HG03097 (cell line): ENCODE results near the gene BRMS1L.
"Not testable (repeated sequence)": the region's sequence is repeated elsewhere in the genome, so short reads cannot be mapped to it uniquely, and the experiment has no call there.

Experiments
- ATAC-seq: cut with Tn5 transposase; IDR thresholded peaks from one replicate; pipeline ENCODE4 v1.9.1; 2021; ENCODE audit not compliant: unreplicated experiment, low FRiP score

BRMS1L gene, protein sequence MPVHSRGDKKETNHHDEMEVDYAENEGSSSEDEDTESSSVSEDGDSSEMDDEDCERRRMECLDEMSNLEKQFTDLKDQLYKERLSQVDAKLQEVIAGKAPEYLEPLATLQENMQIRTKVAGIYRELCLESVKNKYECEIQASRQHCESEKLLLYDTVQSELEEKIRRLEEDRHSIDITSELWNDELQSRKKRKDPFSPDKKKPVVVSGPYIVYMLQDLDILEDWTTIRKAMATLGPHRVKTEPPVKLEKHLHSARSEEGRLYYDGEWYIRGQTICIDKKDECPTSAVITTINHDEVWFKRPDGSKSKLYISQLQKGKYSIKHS

DNA sequence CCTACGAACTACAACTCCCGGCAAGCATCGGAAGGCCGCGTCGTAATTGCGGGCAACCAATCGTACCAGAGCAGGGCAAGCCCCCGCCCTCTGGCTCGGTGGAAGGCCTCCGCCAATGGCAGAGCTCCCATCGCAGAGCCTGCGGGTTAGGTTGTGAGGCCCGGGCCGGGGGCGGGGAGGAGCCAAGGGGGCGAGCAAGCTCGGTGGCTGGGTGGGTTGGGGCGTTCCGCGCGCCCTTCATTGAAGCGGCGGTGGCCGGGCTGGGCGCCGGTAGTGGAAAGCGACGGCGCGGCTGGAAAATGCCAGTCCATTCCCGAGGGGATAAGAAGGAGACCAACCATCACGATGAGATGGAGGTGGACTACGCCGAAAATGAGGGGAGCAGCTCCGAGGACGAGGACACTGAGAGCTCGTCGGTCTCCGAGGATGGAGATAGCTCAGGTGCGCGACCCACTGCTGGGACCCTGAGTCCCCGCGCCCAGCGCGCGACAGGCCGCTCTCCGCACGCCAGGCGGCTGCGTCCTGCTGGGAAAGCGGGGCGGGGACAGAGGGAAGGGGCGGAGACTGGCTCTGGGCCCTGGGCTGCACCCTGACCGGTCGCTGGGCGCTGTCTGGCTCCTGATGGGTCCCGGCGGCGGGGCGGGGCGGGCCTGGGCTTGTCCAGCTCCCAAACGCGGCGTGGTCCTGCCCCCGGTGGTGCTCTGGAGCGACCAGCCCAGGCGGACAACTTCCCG, at the start of gene BRMS1L:
Gene BRMS1L (plus strand): TSS at position 121 of the 734 bp plus-strand sequence. CDS start 179 bp downstream, at position 300.
- ATAC-seq: peak; percentile 98

DNA sequence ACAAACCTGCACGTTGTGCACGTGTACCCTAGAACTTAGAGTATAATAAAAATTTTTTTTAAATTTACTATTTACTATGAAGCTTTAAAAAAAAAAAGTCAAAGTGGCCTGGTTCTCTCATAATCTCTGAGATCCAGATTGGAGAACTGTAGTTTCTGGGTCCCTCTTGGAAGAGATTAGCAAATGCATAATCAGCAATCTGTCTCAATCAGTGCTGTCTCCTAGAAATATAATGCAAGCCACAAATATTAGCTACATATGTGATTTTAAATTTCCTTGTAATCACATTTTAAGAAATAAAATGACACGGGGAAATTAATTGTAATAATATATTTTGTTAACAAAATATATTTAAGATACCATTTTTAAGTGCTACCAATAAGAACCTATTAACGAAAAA, 49.3 kb upstream of the BRMS1L start:
- ATAC-seq: no peak

DNA sequence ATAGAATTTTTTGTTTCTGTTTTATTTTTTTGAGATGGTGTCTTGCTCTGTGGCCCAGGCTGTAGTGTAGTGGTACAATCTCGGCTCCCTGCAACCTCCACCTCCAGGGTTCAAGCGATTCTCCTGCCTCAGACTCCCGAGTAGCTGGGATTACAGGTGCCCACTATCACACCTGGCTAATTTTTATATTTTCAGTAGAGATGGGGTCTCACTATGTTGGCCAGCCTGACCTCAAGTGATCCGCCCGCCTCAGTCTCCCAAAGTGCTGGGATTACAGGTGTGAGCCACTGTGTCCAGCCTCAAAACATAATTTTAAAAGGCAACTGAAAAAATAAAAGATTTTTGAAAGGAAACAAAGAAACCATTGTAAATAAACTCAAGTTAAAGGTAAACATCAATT, 48.6 kb upstream of the BRMS1L start:
- ATAC-seq: not testable (repeated sequence)

DNA sequence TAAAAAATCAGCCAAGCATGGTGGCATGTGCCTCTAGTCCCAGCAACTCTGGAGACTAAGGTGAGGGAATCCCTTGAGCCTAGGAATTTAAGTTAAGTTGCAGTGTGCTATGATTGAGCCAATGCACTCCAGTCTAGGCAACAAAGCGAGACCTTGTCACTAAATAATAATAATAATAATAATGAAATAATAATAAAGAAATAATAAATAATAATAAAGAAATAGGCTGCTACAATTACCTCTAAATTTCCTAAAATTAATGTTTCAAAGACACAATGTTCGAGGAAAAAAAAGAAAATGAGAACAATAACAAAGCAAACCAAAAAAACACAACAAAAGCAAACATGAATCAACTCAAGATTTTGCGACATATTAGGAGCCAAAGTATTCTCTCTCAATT, 46.8 kb upstream of the BRMS1L start:
- no peak for ATAC-seq

DNA sequence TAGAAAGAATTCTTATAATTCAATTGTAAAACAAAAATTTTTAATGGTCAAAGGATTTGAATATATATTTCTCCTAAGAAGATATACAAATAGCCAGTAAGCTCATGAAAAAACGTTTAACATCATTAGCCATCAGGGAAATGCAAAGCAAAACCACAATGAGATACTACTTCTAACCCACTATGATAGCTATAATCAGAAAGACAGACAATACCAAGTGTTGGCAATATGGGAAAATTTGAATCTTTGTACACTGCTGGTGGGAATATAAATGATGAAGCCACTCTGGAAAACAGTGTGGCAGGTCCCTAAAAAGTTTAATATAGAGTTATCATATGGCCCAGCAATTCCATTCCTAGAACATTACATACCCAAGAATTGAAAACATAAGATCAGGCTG, 42.4 kb upstream of the BRMS1L start:
- no peak for ATAC-seq

DNA sequence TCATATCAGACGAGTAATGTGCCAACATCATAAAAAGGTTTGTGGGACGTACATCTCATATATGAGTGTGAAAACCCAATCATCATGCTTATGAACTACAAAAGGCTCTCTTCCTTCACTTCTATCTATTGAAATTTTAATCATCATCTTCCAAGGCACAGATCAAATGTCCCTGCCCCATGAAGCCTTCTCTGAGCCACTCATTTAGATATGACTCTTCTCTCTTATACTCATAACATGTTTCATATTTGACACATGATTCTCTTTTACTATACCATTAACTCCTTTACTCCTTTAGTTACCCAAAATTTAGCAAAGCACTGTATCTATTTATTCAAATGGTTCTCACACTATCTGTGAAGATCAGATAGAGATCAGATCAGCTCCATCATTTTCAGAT, 39.3 kb upstream of the BRMS1L start:
- no peak for ATAC-seq

DNA sequence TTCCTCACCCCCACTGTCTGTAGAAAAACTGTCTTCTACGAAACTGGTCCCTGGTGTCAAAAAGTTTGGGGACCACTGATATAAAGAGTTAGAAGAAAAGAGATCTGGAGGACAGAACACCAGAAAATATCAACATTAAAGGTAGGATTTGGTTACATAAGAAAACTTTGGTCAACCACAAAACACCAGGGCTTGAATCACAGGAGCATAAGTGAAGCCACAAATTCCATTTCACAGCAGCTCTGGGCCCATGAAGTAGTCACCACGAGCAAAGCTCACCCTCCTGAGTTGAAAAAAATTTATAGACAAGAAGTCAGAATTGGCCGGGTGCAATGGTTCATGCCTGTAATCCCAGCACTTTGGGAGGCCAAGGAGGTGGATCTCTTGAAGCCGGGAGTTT, 36.5 kb upstream of the BRMS1L start:
- ATAC-seq: no peak

DNA sequence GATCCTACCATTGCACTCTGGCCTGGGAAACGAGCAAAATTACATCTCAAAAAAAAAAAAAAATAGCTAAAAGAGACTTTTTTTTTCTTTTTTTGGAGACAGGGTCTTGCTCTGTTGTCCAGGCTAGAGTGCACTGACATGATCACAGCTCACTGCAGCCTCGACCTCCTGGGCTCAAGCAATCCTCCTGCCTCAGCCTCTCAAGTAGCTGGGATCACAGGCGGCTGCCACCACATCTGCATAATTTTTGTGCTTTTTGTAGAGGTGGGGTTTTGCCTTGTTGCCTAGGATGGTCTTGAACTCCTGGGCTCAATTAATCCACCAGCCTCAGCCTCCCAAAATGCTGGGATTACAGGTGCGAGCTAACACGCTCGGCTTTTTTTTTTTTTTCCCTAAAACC, 28.3 kb upstream of the BRMS1L start:
- no peak for ATAC-seq

DNA sequence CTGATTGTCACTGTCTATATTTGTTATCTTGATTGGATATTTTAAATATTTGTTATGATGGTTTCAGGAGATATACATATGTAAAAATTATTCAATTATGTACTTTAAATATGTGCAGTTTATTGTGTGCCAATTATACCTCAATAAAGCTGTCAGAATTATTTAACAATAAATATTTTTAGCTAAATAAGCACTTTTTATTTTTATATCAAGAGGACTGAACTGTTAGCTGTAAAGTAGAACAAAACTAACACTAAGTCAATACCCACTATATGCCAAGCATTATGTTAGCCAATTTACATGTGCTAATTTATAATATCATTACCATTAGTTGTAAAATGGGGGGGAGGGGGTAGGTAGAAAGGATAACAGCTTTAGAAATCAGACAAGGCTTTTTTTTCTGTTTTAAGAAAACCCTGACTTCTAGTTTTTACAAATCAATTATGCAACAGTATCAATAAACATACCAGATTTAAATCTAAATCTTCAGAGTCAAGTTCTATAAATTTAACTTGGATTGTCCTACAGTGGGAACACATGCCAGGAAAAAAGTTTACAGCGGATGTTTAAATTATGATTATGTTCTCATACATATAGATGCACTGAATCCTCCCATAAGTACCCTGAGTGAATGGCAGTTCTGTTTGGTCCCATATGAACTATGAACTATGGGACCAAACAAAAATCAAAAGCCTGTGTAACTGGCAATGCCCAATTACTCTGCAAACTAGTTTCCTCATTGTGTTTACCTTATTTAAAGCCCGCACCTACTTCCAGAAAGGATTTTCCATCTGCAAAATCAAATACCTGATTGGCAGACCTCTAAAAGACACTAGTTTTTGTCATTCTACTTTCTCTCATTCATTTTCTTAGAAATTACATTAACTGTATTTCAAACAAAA, 19.9 kb upstream of the BRMS1L start:
- no peak for ATAC-seq

DNA sequence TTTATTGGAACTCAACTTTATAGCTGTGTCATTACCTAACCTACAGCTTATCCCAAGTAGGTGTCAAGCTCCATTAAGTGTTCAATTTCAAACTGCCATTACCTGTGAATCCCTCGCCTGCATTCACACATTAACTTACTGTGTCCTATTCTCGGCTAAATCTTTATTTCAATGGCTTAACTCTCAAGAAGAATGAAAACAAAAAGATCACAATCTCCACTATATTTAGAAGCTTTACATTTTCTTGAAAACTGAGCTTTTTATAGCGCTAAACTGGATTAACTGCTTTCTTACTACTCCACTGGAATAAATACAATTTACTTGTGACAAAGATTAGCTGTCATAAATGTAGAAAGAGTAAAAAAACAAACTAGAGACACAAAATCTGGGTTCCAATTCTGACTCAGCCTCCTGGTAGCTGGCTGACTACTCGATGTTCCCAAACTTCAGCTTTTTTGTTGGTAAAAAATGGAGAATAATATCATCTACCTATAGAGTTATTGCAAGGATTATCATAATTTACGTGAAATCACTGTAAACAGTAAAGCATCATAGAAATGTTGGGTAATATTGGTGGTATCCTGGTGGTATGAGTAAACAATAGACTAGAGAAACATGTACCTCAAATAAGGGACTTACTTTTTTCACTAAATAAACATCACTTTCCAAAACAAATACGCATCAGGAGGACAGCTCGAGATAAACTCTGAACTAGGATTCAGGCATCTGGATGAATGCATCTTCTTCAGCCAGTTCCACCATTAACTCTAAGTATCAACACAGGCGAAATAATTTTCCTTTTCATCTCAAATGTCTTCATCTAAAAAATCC, 18.8 kb upstream of the BRMS1L start:
- no peak for ATAC-seq

DNA sequence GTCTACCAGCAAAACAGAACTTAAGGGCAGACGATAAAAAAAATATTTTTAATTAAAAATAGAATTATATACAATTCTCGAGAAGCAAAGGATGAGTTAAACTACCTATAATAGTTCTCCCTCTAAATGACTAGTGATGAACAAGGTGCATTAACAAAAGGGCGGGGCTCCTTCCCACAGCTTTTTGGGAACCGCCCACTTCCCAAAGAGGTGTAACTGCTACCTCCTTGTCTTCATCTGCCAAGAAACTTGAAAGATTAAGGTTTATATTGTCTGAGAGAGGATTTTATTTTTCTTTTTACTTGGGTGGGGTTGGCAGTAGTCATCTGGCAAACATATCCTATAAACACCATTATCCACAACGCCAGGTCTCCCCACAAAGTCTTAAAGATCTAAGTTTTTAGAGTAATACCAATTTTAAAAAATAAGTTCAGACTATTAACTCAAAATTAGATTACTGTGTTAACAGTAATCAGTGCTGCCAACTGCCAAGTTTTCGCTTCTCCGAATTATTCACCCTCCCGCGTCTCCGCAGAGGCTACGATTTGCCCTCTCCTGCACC, 18.0 kb upstream of the BRMS1L start:
- no peak for ATAC-seq

DNA sequence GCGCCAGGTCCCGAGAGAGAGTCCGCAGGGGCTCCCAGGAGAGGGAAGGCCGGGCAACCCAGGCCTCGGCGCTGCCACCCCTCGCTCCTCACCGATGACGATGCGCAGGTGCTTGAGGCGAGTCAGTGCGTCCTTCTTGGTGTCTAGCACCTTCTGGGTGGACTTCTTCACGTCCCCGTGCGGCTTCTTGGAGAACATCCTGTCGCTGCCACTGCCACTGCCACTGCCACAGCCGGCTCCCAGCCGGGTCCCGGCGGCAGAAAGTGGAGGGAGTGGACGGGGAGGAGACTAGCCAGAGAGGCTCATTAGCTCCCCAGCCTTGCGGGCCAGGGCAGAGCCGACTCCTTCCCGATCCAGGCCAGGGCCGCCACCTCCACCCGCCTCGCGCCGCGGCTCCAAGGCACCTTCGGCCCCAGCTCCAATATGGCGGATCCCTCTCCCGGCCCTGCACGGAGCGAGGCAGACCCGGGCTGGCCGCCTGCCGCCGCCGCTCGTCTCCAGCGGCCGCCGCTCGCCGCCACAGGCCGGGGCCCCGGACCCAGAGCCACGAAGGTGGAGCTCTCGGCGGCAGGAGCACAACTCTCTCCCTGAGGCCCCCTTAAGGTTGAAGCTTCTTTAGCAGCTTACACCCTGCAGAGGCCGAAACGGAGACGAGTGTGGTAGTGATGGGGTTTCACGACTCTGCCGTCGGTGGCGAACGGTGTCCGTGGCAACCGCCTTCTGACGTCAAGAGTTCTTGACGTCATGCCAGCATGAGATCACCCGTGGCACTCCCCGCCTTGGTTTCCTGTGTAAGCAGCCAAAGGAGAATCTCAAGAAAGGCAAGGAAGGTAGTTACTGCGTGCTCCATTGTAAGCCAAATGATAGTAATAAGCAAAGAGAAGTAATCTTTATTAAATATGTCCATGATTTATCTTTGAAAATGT, 17.2 kb upstream of the BRMS1L start, which contains the start of gene RALGAPA1:
Gene RALGAPA1 (minus strand): TSS at position 658 of the 926 bp plus-strand sequence. CDS start 460 bp downstream, at position 198.
- peak; percentile 97 for ATAC-seq

DNA sequence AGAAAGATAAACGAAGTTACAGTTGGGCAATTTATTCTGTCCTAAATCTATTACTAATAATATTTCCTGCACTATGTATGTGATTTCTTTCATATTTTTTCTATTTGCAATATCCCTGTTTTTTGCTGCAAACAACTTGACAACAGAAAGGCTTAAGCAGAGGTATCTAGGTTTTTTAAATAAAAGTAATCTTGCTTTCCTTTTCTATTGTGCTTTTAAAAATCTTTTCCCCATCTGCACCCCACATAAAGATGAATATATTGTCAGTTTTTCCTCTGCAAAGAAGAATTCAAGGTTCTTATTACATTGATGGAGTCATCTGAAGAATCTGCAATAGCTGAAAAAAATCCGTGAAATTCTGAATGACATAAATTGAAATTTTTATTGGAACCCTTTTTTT, 16.5 kb upstream of the BRMS1L start:
- no peak for ATAC-seq

DNA sequence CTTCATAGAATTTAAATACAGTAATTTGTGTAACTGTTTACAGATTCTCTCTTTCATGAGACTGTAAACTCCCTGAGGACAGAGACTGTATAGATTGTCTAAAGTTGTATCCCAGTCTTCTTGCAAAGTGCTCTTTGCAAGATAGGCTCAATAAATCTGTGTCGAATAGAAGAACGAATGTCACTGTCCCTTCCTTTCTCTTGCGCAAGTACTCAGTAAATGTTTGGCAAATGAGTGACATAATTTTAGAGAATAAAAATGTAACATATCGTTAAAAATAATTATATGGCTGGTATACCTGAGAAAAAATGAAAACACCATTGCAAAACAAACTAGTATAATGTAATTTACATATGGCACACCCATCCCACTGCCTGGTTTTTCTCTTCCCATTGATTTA, 15.2 kb upstream of the BRMS1L start:
- ATAC-seq: no peak

DNA sequence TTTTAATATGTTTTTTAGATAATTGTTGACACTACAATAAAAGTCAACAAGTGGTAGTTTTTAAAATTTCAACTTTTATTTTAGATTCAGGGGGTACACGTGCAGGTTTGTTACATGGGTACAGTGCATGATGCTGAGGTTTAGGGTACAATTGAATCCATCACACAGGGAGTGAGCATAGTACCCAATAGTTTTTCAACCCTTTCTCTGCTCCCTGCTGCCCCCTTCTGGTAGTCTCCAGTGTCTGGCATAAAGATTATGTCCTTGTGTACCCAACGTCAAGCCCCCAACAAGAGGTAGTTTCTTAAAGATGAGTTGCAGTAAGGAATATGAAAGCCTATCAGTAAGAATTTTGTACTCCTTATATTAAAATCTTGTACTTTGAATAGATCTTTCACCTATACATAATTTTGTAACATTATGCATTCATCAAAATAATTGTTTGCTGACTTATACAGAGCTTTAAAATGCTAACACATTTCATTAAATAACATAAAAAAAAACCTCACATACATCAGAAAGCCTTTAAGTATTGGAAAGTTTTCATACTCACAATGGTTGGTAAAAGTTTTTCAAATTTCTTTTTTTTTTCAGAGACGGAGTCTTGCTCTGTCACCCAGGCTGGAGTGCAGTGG, 11.7 kb upstream of the BRMS1L start:
- ATAC-seq: peak; percentile 55

DNA sequence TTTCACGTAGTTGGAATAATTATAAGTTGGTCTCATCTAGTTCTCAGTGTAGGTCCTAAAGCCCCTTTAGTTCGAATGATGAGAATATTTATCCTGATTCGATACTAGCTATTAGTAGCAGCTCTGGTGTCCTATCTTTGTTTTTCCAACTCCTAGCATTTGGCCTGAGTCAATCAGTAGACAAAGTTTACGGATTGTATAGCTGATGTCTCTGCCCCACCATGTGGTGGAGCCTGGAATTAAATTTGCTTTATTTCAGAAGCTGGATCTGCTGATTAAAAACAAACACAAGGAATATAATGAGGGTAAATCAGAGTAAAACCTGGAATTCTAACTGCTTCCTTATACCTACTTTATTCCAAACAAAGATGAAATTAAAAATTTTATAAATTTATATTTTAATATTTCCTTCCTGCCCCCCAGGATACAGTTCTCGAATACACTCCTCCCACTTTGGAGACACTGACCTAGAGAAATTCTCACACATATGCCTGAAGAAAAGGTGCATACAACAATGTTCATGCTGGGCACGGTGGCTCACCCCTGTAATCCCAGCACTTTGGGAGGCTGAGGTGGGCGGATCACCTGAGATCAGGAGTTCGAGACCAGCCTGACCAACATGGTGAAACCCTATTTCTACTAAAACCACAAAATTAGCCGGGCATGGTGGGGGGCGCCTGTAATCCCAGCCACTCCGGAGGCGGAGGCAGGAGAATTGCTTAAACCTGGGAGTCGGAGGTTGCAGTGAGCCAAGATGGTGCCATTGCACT, 7.6 kb upstream of the BRMS1L start:
- ATAC-seq: no peak
